HEK293 (cell line): Measurements from ENCODE around the gene ASCC3.

ENCODE experiments used
- CTCF ChIA-PET: fragments of 350-600 bp; formaldehyde crosslinking; extraction: SDS; loops from one replicate; lab custom pipeline; 2021; ENCODE audit warnings: antibody characterized with exemption; lab: Yijun Ruan, JAX
- POLR2A ChIA-PET: fragments of 300-600 bp; formaldehyde crosslinking; extraction: SDS; loops from one replicate; lab custom pipeline; 2020; ENCODE audit warnings: antibody characterized with exemption, inconsistent platforms; lab: Yijun Ruan, JAX
- H3K27ac ChIP-seq: fragments of 200-500 bp; sonication (Bioruptor generic); 2 replicates; pipeline ENCODE4 v1.5.1; 2014; ENCODE audit warnings: low read depth, low read length, control low read depth, inconsistent platforms; ENCODE audit errors: extremely low read depth
- H3K36me3 ChIP-seq, 2 experiments: fragments of 200-500 bp in 1 of 2; sonication (Bioruptor generic) in 1 of 2; 1 replicate in 1 of 2; 2 replicates in 1 of 2; pipeline ENCODE4 v1.5.1; 2014 to 2017; ENCODE audit warnings: inconsistent platforms in 2 of 2, low read length in 2 of 2; ENCODE audit not compliant: control insufficient read depth in 2 of 2, insufficient read depth in 1 of 2
- H3K4me1 ChIP-seq: fragments of 200-500 bp; sonication (Bioruptor generic); 2 replicates; pipeline ENCODE4 v1.5.1; 2014; ENCODE audit warnings: mild to moderate bottlenecking, low read length, inconsistent platforms; ENCODE audit not compliant: control insufficient read depth, insufficient read depth
- H3K4me3 ChIP-seq: 2 replicates; pipeline ENCODE4 v1.5.1; 2011; ENCODE audit warnings: low read depth, mild to moderate bottlenecking, control low read depth, low read length, moderate library complexity
- H3K9me3 ChIP-seq: fragments of 200-500 bp; sonication (Bioruptor generic); 2 replicates; pipeline ENCODE4 v1.5.1; 2014; ENCODE audit warnings: low read depth, low read length, inconsistent platforms; ENCODE audit not compliant: control insufficient read depth, insufficient read depth
- GLI4 ChIP-seq: fragments of 450-650 bp; formaldehyde crosslinking; IDR thresholded peaks from 2 replicates; pipeline ENCODE4 v1.5.1; 2016; ENCODE audit warnings: missing biosample characterization, missing genetic modification characterization
- HIC1 ChIP-seq: fragments of 450-650 bp; formaldehyde crosslinking; IDR thresholded peaks from 2 replicates; pipeline ENCODE4 v1.5.1; 2016; ENCODE audit warnings: missing biosample characterization, missing genetic modification characterization
- IKZF3 ChIP-seq: fragments of 450-650 bp; IDR thresholded peaks from 2 replicates; pipeline ENCODE4 v1.5.0; 2018; ENCODE audit warnings: missing biosample characterization, mild to moderate bottlenecking, missing genetic modification characterization, moderate library complexity
- KLF9 ChIP-seq: fragments of 450-650 bp; formaldehyde crosslinking; IDR thresholded peaks from 2 replicates; pipeline ENCODE4 v1.5.1; 2016; ENCODE audit warnings: missing biosample characterization, missing genetic modification characterization, low read depth
- ZBTB49 ChIP-seq: fragments of 450-650 bp; formaldehyde crosslinking; IDR thresholded peaks from 2 replicates; pipeline ENCODE4 v1.5.1; 2016; ENCODE audit warnings: missing biosample characterization, missing genetic modification characterization, low read depth
- ZNF132 ChIP-seq: fragments of 450-650 bp; formaldehyde crosslinking; IDR thresholded peaks from 2 replicates; pipeline ENCODE4 v1.5.1; 2017; ENCODE audit warnings: missing biosample characterization, missing genetic modification characterization, borderline replicate concordance
- ZNF169 ChIP-seq: fragments of 450-650 bp; formaldehyde crosslinking; IDR thresholded peaks from 2 replicates; pipeline ENCODE4 v1.5.1; 2016; ENCODE audit warnings: missing biosample characterization, missing genetic modification characterization
- ZNF174 ChIP-seq: fragments of 450-650 bp; formaldehyde crosslinking; IDR thresholded peaks from 2 replicates; pipeline ENCODE4 v1.5.0; 2017; ENCODE audit warnings: missing biosample characterization, mild to moderate bottlenecking, missing genetic modification characterization
- ZNF211 ChIP-seq: fragments of 450-650 bp; formaldehyde crosslinking; IDR thresholded peaks from 2 replicates; pipeline ENCODE4 v1.5.1; 2016; ENCODE audit warnings: low read depth, missing biosample characterization, missing genetic modification characterization
- ZNF335 ChIP-seq: fragments of 450-650 bp; formaldehyde crosslinking; conservative IDR thresholded peaks from 2 replicates; pipeline ENCODE4 v1.5.1; 2016; ENCODE audit warnings: missing biosample characterization, missing genetic modification characterization
- ZNF350 ChIP-seq: fragments of 450-650 bp; formaldehyde crosslinking; IDR thresholded peaks from 2 replicates; pipeline ENCODE4 v1.5.0; 2017; ENCODE audit warnings: missing biosample characterization, mild to moderate bottlenecking, missing genetic modification characterization
- ZNF501 ChIP-seq: fragments of 450-650 bp; formaldehyde crosslinking; IDR thresholded peaks from 2 replicates; pipeline ENCODE4 v1.5.1; 2016; ENCODE audit warnings: missing biosample characterization, missing genetic modification characterization
- ZNF518A ChIP-seq: fragments of 450-650 bp; formaldehyde crosslinking; conservative IDR thresholded peaks from 2 replicates; pipeline ENCODE4 v1.5.1; 2016; ENCODE audit warnings: low read depth, missing biosample characterization, missing genetic modification characterization
- ZNF521 ChIP-seq: fragments of 450-650 bp; formaldehyde crosslinking; IDR thresholded peaks from 2 replicates; pipeline ENCODE4 v1.5.1; 2017; ENCODE audit warnings: missing biosample characterization, mild to moderate bottlenecking, missing genetic modification characterization
- ZNF558 ChIP-seq: fragments of 450-650 bp; formaldehyde crosslinking; IDR thresholded peaks from 2 replicates; pipeline ENCODE4 v1.5.1; 2016; ENCODE audit warnings: missing biosample characterization, missing genetic modification characterization
- ZNF560 ChIP-seq: fragments of 450-650 bp; formaldehyde crosslinking; IDR thresholded peaks from 2 replicates; pipeline ENCODE4 v1.5.1; 2017; ENCODE audit warnings: missing biosample characterization, missing genetic modification characterization, borderline replicate concordance
- ZNF610 ChIP-seq: fragments of 450-650 bp; formaldehyde crosslinking; IDR thresholded peaks from 2 replicates; pipeline ENCODE4 v1.5.1; 2016; ENCODE audit warnings: missing biosample characterization, missing genetic modification characterization, borderline replicate concordance
- ZNF670 ChIP-seq: fragments of 450-650 bp; formaldehyde crosslinking; IDR thresholded peaks from 2 replicates; pipeline ENCODE4 v1.5.1; 2016; ENCODE audit warnings: missing biosample characterization, missing genetic modification characterization, low read depth
- ZNF747 ChIP-seq: fragments of 450-650 bp; formaldehyde crosslinking; IDR thresholded peaks from 2 replicates; pipeline ENCODE4 v1.5.1; 2016; ENCODE audit warnings: missing biosample characterization, missing genetic modification characterization
- ZNF776 ChIP-seq: fragments of 450-650 bp; formaldehyde crosslinking; IDR thresholded peaks from 2 replicates; pipeline ENCODE4 v1.5.0; 2017; ENCODE audit warnings: missing biosample characterization, missing genetic modification characterization, borderline replicate concordance

The ASCC3 gene

DNA sequence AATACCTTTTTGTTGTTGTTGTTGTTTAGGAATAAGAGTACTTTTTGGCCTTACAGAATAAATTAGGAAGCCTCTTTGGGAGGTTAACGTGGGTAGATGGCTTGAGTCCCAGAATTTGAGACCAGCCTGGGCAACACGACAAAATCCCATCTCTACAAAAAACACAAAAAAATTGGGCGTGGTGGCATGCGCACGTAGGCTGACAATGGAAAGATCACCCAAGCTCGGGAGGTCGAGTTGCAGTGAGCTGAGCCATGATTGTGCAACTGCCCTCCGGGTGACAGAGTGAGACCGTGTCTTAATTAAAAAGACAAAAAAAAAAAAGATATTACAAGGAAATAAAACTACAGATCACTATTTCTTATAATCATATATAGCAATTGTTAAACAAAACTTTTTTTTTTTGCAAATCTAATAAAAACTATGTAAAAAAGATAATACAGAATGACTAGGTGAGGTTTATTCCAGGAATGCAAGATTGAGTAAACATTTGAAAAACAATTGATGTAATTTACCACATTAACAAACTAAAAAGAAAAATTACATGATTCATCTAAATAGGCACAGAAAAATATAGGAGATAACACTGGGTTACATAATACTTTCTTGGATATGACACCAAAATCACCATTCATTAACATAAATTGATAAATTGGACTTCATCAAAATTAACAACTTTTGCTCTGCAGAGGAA, 43.6 kb upstream of the ASCC3 start:
- CTCF ChIA-PET, result no interaction called here
- TF ChIP-seq ZBTB49 (tag by site-specific recombination) (no peak), ZNF211 (tag by site-specific recombination) (no peak), GLI4 (no peak), ZNF558 (0 out of 2 replicates have a peak, but pooled peaks have one; percentile 47)
- Histone ChIP-seq H3K4me3 (no peak overlapping the region), H3K4me1 (0 out of 2 replicates have a peak, but pooled peaks cover 3% of the 10 kb centered on the region), H3K27ac (no peak overlapping the region), H3K36me3 (no peaks in the 10 kb centered on the region), H3K9me3 (no peaks in the 10 kb centered on the region)
- POLR2A ChIA-PET, result no interaction called here

DNA sequence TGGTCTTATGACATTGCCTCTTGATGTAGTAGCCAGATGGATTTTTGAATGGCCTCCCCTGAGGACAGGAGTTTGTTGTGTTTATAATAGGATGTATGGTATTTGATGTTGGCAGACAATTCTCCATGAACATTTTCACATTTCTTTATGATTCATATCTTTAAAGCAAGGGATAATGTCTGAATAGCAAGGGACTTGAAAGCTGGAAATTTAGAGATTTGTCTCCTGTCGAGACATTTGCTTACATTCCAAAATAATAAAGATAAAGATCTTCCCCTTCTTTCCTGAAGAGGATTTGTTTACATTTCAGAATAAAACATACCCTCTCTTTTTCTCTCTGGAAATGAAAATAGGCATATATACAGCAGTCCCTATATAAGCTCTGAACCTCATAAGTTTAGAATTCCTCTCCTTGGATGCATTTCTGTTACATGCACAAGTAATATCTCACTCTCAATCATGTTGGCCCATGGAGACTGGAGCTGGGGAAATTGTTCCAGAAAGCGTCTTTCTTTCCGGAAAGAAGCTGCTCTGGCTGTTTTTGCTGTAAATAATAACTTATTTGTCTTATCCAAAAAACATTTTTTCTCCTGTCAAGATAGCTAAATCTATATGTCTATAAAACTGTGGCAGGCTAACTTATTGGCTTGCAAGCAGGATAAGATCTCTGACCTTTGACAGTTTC, 42.5 kb upstream of the ASCC3 start:
- Histone ChIP-seq H3K27ac (no peak overlapping the region), H3K9me3 (no peaks in the 10 kb centered on the region), H3K4me1 (0 out of 2 replicates have a peak, but pooled peaks cover 3% of the 10 kb centered on the region), H3K4me3 (no peak overlapping the region), H3K36me3 (no peaks in the 10 kb centered on the region)
- ChIA-PET POLR2A (interaction anchor here (0.7 kb wide), 1 partner anchor 15 kb away, joined by 3 read pairs; no protein-coding TSS in a partner anchor), CTCF (interaction anchor here (0.7 kb wide), 1 partner anchor 204 kb away, joined by 3 read pairs; no protein-coding TSS in a partner anchor)
- TF ChIP-seq ZNF132 (tag by site-specific recombination), result no peak
- no peak for TF ChIP-seq ZNF670 (tag by site-specific recombination)
- TF ChIP-seq ZNF610 (tag by site-specific recombination), result no peak
- no peak for TF ChIP-seq ZNF776 (tag by site-specific recombination)
- no peak for TF ChIP-seq ZNF560
- no peak for TF ChIP-seq GLI4
- TF ChIP-seq ZNF521 (tag by site-specific recombination), result no peak
- no peak for TF ChIP-seq IKZF3 (tag by site-specific recombination)
- no peak for TF ChIP-seq ZNF518A
- TF ChIP-seq ZNF169 (tag by site-specific recombination), result no peak
- no peak for TF ChIP-seq HIC1 (tag by site-specific recombination)
- TF ChIP-seq ZNF501, result no peak
- TF ChIP-seq ZNF174, result no peak
- no peak for TF ChIP-seq ZNF335 (tag by site-specific recombination)
- TF ChIP-seq ZNF747 (tag by site-specific recombination), result no peak
- no peak for TF ChIP-seq ZNF350 (tag by site-specific recombination)
- TF ChIP-seq KLF9 (tag by site-specific recombination), result no peak
